ENCODE measurements around the gene IGFL2.
"Not testable (repeated sequence)": the region's sequence is repeated elsewhere in the genome, so short reads cannot be mapped to it uniquely, and the experiment has no call there.

Gene IGFL2

GRCh38 chr19:46155237-46155636, 7.2 kb downstream of the IGFL2 start:
- no peaks in the 10 kb centered on the region for H3K9me3 ChIP-seq (replicated peaks; ENCODE audit: insufficient read depth, low read length)
- no peak overlapping the region for H3K9ac ChIP-seq (ENCODE audit: low read length)
- H2AFZ ChIP-seq (ENCODE audit: low read length): no peak overlapping the region
- no peaks in the 10 kb centered on the region for H3K79me2 ChIP-seq (ENCODE audit: low read length)
- H3K27ac ChIP-seq (ENCODE audit: low read length): no peak overlapping the region
- H3K4me2 ChIP-seq (ENCODE audit: low read depth, low read length): no peak overlapping the region
- H3K4me1 ChIP-seq (ENCODE audit: low read length): no peaks in the 10 kb centered on the region
- H4K20me1 ChIP-seq (ENCODE audit: insufficient read depth, low read length): no peaks in the 10 kb centered on the region
- H3K9me2 ChIP-seq (replicated peaks; ENCODE audit: insufficient read depth, low read length): no peaks in the 10 kb centered on the region
- no peak for DNase-seq
- TF ChIP-seq EZH2 (optimal IDR thresholded peaks at IDR 0.05; ENCODE audit: low read depth, low read length) (no peak), EZH2phosphoT487 (IDR thresholded peaks at IDR 0.05; ENCODE audit: low read length) (no peak)
- TF ChIP-seq, protein P1, sequence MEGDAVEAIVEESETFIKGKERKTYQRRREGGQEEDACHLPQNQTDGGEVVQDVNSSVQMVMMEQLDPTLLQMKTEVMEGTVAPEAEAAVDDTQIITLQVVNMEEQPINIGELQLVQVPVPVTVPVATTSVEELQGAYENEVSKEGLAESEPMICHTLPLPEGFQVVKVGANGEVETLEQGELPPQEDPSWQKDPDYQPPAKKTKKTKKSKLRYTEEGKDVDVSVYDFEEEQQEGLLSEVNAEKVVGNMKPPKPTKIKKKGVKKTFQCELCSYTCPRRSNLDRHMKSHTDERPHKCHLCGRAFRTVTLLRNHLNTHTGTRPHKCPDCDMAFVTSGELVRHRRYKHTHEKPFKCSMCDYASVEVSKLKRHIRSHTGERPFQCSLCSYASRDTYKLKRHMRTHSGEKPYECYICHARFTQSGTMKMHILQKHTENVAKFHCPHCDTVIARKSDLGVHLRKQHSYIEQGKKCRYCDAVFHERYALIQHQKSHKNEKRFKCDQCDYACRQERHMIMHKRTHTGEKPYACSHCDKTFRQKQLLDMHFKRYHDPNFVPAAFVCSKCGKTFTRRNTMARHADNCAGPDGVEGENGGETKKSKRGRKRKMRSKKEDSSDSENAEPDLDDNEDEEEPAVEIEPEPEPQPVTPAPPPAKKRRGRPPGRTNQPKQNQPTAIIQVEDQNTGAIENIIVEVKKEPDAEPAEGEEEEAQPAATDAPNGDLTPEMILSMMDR (IDR thresholded peaks at IDR 0.05; ENCODE audit: low read length): no peak
- H3K27me3 ChIP-seq (replicated peaks; ENCODE audit: insufficient read depth, low read length): peaks cover 22% of the 10 kb centered on the region
- H3F3A ChIP-seq (ENCODE audit: insufficient read depth, low read length): no peaks in the 10 kb centered on the region
- no peaks in the 10 kb centered on the region for H3K36me3 ChIP-seq (replicated peaks; ENCODE audit: insufficient read depth, low read length)
- H3K4me3 ChIP-seq (ENCODE audit: low read length): no peak overlapping the region

GRCh38 chr19:46159418-46160232, 11.6 kb downstream of the IGFL2 start:
- DNase-seq: no peak
- Histone ChIP-seq H3K4me1 (ENCODE audit: low read length) (no peaks in the 10 kb centered on the region), H3K4me2 (ENCODE audit: low read depth, low read length) (no peak overlapping the region), H3K4me3 (ENCODE audit: low read length) (no peak overlapping the region), H3K9me3 (replicated peaks; ENCODE audit: insufficient read depth, low read length) (no peaks in the 10 kb centered on the region), H3K79me2 (ENCODE audit: low read length) (no peaks in the 10 kb centered on the region), H3K27ac (ENCODE audit: low read length) (no peak overlapping the region), H4K20me1 (ENCODE audit: insufficient read depth, low read length) (no peaks in the 10 kb centered on the region), H3K9ac (ENCODE audit: low read length) (no peak overlapping the region), H3K27me3 (replicated peaks; ENCODE audit: insufficient read depth, low read length) (peaks cover 31% of the 10 kb centered on the region), H3K36me3 (replicated peaks; ENCODE audit: insufficient read depth, low read length) (no peaks in the 10 kb centered on the region), H3F3A (ENCODE audit: insufficient read depth, low read length) (no peaks in the 10 kb centered on the region), H2AFZ (ENCODE audit: low read length) (no peak overlapping the region), H3K9me2 (replicated peaks; ENCODE audit: insufficient read depth, low read length) (no peaks in the 10 kb centered on the region)
- TF ChIP-seq EZH2 (optimal IDR thresholded peaks at IDR 0.05; ENCODE audit: low read depth, low read length) (no peak), EZH2phosphoT487 (IDR thresholded peaks at IDR 0.05; ENCODE audit: low read length) (no peak)
- TF ChIP-seq, protein P1 (IDR thresholded peaks at IDR 0.05; ENCODE audit: low read length): no peak

GRCh38 chr19:46160233-46160775, 12.3 kb downstream of the IGFL2 start:
- H2AFZ ChIP-seq (ENCODE audit: low read length): no peak overlapping the region
- no peaks in the 10 kb centered on the region for H3K9me3 ChIP-seq (replicated peaks; ENCODE audit: insufficient read depth, low read length)
- H4K20me1 ChIP-seq (ENCODE audit: insufficient read depth, low read length): no peaks in the 10 kb centered on the region
- no peaks in the 10 kb centered on the region for H3K4me1 ChIP-seq (ENCODE audit: low read length)
- H3F3A ChIP-seq (ENCODE audit: insufficient read depth, low read length): no peaks in the 10 kb centered on the region
- H3K36me3 ChIP-seq (replicated peaks; ENCODE audit: insufficient read depth, low read length): no peaks in the 10 kb centered on the region
- H3K4me3 ChIP-seq (ENCODE audit: low read length): no peak overlapping the region
- no peak overlapping the region for H3K9ac ChIP-seq (ENCODE audit: low read length)
- no peak for DNase-seq
- H3K4me2 ChIP-seq (ENCODE audit: low read depth, low read length): no peak overlapping the region
- no peaks in the 10 kb centered on the region for H3K79me2 ChIP-seq (ENCODE audit: low read length)
- TF ChIP-seq EZH2 (optimal IDR thresholded peaks at IDR 0.05; ENCODE audit: low read depth, low read length) (no peak), EZH2phosphoT487 (IDR thresholded peaks at IDR 0.05; ENCODE audit: low read length) (no peak)
- TF ChIP-seq, protein P1 (IDR thresholded peaks at IDR 0.05; ENCODE audit: low read length): no peak
- H3K9me2 ChIP-seq (replicated peaks; ENCODE audit: insufficient read depth, low read length): no peaks in the 10 kb centered on the region
- peaks cover 31% of the 10 kb centered on the region for H3K27me3 ChIP-seq (replicated peaks; ENCODE audit: insufficient read depth, low read length)
- no peak overlapping the region for H3K27ac ChIP-seq (ENCODE audit: low read length)

DNA sequence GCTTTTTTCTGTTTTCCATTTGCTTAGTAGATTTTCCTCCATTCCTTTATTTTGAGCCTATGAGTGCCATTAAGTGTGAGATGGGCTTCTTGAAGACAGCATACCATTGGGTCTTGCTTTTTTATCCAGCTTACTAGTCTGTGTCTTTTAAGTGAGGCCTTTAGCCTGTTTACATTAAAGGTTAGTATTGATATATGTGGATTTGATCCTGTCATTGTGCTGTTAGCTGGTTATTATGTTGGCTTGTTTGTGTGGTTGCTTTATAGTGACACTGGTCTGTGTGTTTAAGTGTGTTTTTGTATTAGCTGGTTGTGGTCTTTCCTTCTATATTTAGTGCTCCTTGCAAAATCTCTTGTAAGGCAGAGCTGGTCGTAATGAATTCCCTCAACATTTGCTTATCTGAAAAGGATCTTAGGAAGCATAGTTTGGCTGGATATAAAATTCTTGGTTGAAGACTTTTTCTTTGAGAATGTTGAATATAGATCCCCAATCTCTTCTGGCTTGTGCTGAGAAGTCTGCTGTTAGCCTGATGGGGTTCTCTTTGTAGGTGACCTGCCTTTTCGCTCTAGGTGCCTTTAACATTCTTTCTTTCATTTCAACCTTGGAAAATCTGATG, 13.7 kb downstream of the IGFL2 start:
- H3K4me3 ChIP-seq (ENCODE audit: low read length); H3F3A ChIP-seq (ENCODE audit: insufficient read depth, low read length); DNase-seq; H2AFZ ChIP-seq (ENCODE audit: low read length); H3K27ac ChIP-seq (ENCODE audit: low read length); H3K36me3 ChIP-seq (replicated peaks; ENCODE audit: insufficient read depth, low read length); H3K4me2 ChIP-seq (ENCODE audit: low read depth, low read length); H3K9me2 ChIP-seq (replicated peaks; ENCODE audit: insufficient read depth, low read length); H3K79me2 ChIP-seq (ENCODE audit: low read length); H3K9me3 ChIP-seq (replicated peaks; ENCODE audit: insufficient read depth, low read length); H3K9ac ChIP-seq (ENCODE audit: low read length); H4K20me1 ChIP-seq (ENCODE audit: insufficient read depth, low read length); H3K4me1 ChIP-seq (ENCODE audit: low read length): not testable (repeated sequence)
- H3K27me3 ChIP-seq (replicated peaks; ENCODE audit: insufficient read depth, low read length): peaks cover 24% of the 10 kb centered on the region; the same call in 1 of the 2 replicates

Measured in MM.1S (cell line).